Gastrocnemius medialis (tissue), 4 donors: Measurements from ENCODE around the gene MZB1. TPM values are rescaled to one million over a fixed set of nuclear protein-coding genes. Genes with fewer than 3 reads are reported as not detected.
A peak's percentile ranks its signal among the peaks of the same experiment; 100 is the strongest.

Source experiments
- ATAC-seq, 2 donors: fragments of 150-250 bp; one replicate each; pipeline ENCODE4 v1.9.1; 2016
- DNase-seq, 2 donors: peaks; one replicate each; pipeline ENCODE4 v3.0.0-alpha.2; 2019
- H3K27ac ChIP-seq, 4 donors: fragments of 200-600 bp; sonication (generic); 1 replicate in 1 of 4; 2 replicates in 3 of 4; pipeline ENCODE4 v1.5.1; 2016 to 2018; ENCODE audit warnings: mild to moderate bottlenecking in 2 of 4, moderate library complexity in 1 of 4
- H3K27me3 ChIP-seq, 3 donors: fragments of 200-600 bp; sonication (generic) in 2 of 3; 1 replicate in 1 of 3; 2 replicates in 2 of 3; pipeline versions ENCODE4 v1.5.1 to v1.6.0; 2016 to 2019; ENCODE audit warnings: mild to moderate bottlenecking in 1 of 3, moderate library complexity in 1 of 3
- H3K36me3 ChIP-seq, 2 donors: fragments of 200-600 bp; sonication (generic) in 1 of 2; one replicate each; pipeline ENCODE4 v1.5.1; 2017 to 2018
- H3K4me1 ChIP-seq, 2 donors: fragments of 200-600 bp; sonication (generic) in 1 of 2; one replicate each; pipeline ENCODE4 v1.5.1; 2016 to 2017; ENCODE audit warnings: mild to moderate bottlenecking in 2 of 2
- H3K4me3 ChIP-seq, 4 donors: fragments of 200-600 bp; sonication (generic) in 3 of 4; 1 replicate in 1 of 4; 2 replicates in 3 of 4; pipeline ENCODE4 v1.5.1; 2016 to 2019; ENCODE audit warnings: mild to moderate bottlenecking in 2 of 4
- H3K9me3 ChIP-seq, 3 donors: fragments of 200-600 bp; sonication (generic) in 2 of 3; 1 replicate in 1 of 3; 2 replicates in 2 of 3; pipeline ENCODE4 v1.5.1; 2016 to 2019
- POLR2A ChIP-seq, 2 donors: fragments of 450-650 bp; IDR thresholded peaks; one replicate each; pipeline ENCODE4 v1.6.1; 2017; ENCODE audit warnings: antibody characterized with exemption in 2 of 2, mild to moderate bottlenecking in 2 of 2, moderate library complexity in 2 of 2
- in situ Hi-C, 4 donors: fragments of 200-750 bp; cut with MboI; loops; one replicate each; pipeline versions ENCODE4 v1.15.0 to v1.8.0; 2017; ENCODE audit warnings: low sequenced_read_pairs in 4 of 4
- intact Hi-C: fragments of 100-400 bp; cut with DNase I; formaldehyde crosslinking; loops from one replicate; pipeline ENCODE4 v1.15.1; 2023; ENCODE audit warnings: low total_unique reads
- total RNA-seq, 4 donors: library from RNA; depleted of rRNA; stranded (reverse); fragments of >200 nt; gene quantifications; one replicate each; pipeline versions ENCODE4 v1.1.0 to v1.2.3, GENCODE V29; 2016
- TF ChIP-seq, protein P1 (sequence below), 5 experiments: fragments of 450-650 bp in 3 of 5; fragments of 200-600 bp in 2 of 5; sonication (generic) in 2 of 5; IDR thresholded peaks in 4 of 5; conservative IDR thresholded peaks in 1 of 5; 1 replicate in 4 of 5; 2 replicates in 1 of 5; pipeline ENCODE4 v1.5.1; 2016 to 2019; ENCODE audit warnings: antibody characterized with exemption in 5 of 5, mild to moderate bottlenecking in 3 of 5, moderate library complexity in 3 of 5

MZB1 gene
- total RNA-seq, 4 donors from 2014 or later, result 0.46 TPM; not detected in 3

DNA sequence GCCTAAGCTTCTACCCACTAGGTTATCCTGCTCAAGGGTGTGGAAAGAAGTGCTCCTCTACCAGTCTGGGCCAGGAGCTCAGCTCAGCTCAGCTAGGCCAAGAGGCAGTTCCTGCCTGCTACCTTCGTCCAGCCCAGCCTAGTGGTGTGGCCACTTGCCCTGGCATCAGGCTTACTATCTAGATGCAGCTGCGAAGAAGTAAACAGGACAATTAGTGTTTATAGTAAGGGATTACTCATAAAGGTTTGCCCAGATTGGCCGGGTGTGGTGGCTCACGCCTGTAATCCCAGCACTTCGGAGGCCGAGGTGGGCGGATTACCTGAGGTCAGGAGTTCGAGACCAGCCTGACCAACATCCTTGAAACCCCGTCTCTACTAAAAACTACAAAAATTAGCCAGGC, 26.9 kb upstream of the MZB1 start:
- Histone ChIP-seq H3K4me3 (no peak overlapping the region), H3K9me3 (no peaks in the 10 kb centered on the region), H3K36me3 (peaks cover 0 to 11% of the 10 kb centered on the region in 2 donors), H3K27me3 (no peaks in the 10 kb centered on the region), H3K27ac (peak overlapping the region; percentile 83 to 90 (median 87)), H3K4me1 (peaks cover 58 to 61% of the 10 kb centered on the region in 2 donors)
- peak; percentile 15 to 31 for ATAC-seq
- DNase-seq, result peak; percentile 53 to 54
- in situ Hi-C loops (loop anchor here in 1 of 4 donors (5.0 kb wide), 1 partner anchor 101 kb away; no protein-coding TSS in a partner anchor), intact Hi-C loops (loop anchor here (5.0 to 10.0 kb wide), 3 partner anchors 146 to 268 kb away; partner anchors contain the start of gene UBE2D2)
- TF ChIP-seq, protein P1, sequence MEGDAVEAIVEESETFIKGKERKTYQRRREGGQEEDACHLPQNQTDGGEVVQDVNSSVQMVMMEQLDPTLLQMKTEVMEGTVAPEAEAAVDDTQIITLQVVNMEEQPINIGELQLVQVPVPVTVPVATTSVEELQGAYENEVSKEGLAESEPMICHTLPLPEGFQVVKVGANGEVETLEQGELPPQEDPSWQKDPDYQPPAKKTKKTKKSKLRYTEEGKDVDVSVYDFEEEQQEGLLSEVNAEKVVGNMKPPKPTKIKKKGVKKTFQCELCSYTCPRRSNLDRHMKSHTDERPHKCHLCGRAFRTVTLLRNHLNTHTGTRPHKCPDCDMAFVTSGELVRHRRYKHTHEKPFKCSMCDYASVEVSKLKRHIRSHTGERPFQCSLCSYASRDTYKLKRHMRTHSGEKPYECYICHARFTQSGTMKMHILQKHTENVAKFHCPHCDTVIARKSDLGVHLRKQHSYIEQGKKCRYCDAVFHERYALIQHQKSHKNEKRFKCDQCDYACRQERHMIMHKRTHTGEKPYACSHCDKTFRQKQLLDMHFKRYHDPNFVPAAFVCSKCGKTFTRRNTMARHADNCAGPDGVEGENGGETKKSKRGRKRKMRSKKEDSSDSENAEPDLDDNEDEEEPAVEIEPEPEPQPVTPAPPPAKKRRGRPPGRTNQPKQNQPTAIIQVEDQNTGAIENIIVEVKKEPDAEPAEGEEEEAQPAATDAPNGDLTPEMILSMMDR (IDR thresholded peaks at IDR 0.05 in 4 of 5, conservative IDR thresholded peaks at IDR 0.05 in 1 of 5), result no peak
- TF ChIP-seq POLR2A (IDR thresholded peaks at IDR 0.05), result no peak

DNA sequence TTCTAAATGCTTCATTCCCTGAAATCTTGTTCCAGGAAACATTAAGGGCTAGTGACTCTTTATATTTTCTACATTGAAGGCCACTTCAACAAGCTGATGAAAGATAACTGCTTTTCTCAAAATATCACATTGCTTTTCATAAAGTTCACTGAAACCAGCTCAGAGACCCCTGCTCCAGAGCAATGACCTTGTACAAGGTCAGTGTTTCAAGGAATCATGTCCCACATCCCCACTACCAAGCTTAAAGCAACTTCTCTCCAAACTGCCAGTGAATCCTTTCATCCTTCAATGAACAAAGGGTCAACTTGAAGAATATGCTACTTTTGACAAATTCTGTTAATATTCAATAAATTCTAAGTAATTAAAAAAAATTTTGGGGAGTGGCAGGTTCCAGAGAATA, 26.2 kb upstream of the MZB1 start:
- ATAC-seq, result no peak
- Histone ChIP-seq H3K36me3 (peaks cover 0 to 3% of the 10 kb centered on the region in 2 donors), H3K4me3 (no peak overlapping the region), H3K4me1 (peaks cover 63 to 64% of the 10 kb centered on the region in 2 donors), H3K27me3 (no peaks in the 10 kb centered on the region), H3K9me3 (no peaks in the 10 kb centered on the region), H3K27ac (peak overlapping the region; percentile 83 to 90 (median 87))
- in situ Hi-C loops, result loop anchor here in 1 of 4 donors (5.0 kb wide), 1 partner anchor 101 kb away; no protein-coding TSS in a partner anchor
- intact Hi-C loops, result loop anchor here (5.0 to 10.0 kb wide), 3 partner anchors 146 to 269 kb away; partner anchors contain the start of gene UBE2D2
- TF ChIP-seq, protein P1 (IDR thresholded peaks at IDR 0.05 in 4 of 5, conservative IDR thresholded peaks at IDR 0.05 in 1 of 5), result no peak
- TF ChIP-seq POLR2A (IDR thresholded peaks at IDR 0.05), result no peak
- DNase-seq, result no peak

DNA sequence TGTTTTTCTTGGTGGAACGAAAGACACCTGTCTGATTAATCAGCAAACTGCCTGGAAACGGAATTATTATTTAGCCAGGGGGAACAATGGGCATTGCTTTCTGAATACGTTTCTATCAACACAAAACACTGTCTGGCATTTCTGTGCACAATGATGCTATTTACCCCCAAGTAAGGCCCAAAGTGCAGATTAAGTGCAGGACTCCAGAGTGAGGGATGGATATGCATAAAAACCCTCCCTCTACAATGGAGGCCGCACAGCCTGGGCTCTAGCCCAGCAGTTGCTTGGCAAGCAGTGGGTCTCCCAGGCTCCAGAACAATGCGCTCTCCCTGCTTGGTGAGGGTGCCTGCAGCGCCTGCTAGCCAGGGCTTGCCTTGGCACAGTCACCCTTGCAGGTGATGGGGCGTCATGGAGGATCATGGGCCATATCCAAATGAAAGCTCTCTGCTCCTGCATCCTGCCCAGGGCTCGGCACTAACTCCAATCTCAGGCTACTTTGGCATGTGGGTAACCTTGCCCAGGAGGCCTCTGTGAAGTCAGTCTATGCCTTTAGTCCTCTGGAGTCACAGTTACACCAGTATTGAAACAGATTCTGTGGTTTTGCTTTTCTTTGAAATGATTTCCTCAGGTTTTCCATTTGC, 25.6 kb upstream of the MZB1 start:
- ATAC-seq (peak; percentile 27 to 42), DNase-seq (peak; percentile 49 to 79)
- H3K4me3 ChIP-seq, result no peak overlapping the region
- TF ChIP-seq, protein P1 (IDR thresholded peaks at IDR 0.05 in 4 of 5, conservative IDR thresholded peaks at IDR 0.05 in 1 of 5), result no peak
- H3K4me1 ChIP-seq, result peaks cover 68 to 69% of the 10 kb centered on the region in 2 donors
- peak overlapping the region; percentile 83 to 90 (median 87) for H3K27ac ChIP-seq
- H3K36me3 ChIP-seq, result no peaks in the 10 kb centered on the region
- H3K27me3 ChIP-seq, result no peaks in the 10 kb centered on the region
- intact Hi-C loops (loop anchor here (5.0 to 10.0 kb wide), 3 partner anchors 147 to 269 kb away; partner anchors contain the start of gene UBE2D2), in situ Hi-C loops (loop anchor here in 1 of 4 donors (5.0 kb wide), 1 partner anchor 102 kb away; no protein-coding TSS in a partner anchor)
- no peaks in the 10 kb centered on the region for H3K9me3 ChIP-seq

DNA sequence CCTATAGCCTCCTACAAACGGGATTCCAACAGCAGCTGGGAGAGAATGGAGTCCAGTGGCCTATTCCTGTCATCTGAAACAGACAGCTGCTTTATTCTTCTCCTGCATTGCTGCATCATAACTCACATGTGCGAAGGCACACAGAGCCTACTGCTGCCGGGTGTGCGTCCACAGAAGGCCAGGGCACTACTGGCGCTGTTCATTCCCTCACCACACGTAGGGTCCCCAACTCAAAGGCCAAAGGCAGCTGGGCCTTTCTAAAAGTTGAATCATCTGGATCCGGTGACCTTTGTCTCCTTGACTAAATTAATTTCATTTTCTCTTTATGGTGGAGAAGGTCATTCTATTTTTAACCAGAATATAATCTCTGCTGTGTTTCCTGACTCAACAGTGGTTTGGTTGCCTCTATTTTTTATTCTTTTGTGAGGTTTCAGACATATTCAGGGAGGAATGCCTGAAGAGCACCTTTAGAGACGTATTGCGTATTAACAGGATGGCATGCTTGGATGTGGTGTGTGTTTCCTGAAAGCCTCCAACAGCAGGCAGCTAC, 24.9 kb upstream of the MZB1 start:
- intact Hi-C loops, result loop anchor here (5.0 to 10.0 kb wide), 3 partner anchors 148 to 270 kb away; partner anchors contain the start of gene UBE2D2
- Histone ChIP-seq H3K4me3 (no peak overlapping the region), H3K4me1 (peaks cover 70 to 73% of the 10 kb centered on the region in 2 donors), H3K27ac (peak overlapping the region; percentile 83 to 90 (median 87)), H3K9me3 (no peaks in the 10 kb centered on the region), H3K36me3 (no peaks in the 10 kb centered on the region), H3K27me3 (no peaks in the 10 kb centered on the region)
- in situ Hi-C loops, result loop anchor here in 1 of 4 donors (5.0 kb wide), 1 partner anchor 103 kb away; no protein-coding TSS in a partner anchor
- ATAC-seq (peak; percentile 60 to 68), DNase-seq (peak; percentile 54 to 74)
- TF ChIP-seq POLR2A (IDR thresholded peaks at IDR 0.05), result peak; percentile 36 to 38
- TF ChIP-seq, protein P1 (IDR thresholded peaks at IDR 0.05 in 4 of 5, conservative IDR thresholded peaks at IDR 0.05 in 1 of 5), result peak in 1 of 5 experiments; percentile 28
